ENCODE measurements around the gene CACNG1.

CACNG1 gene

DNA sequence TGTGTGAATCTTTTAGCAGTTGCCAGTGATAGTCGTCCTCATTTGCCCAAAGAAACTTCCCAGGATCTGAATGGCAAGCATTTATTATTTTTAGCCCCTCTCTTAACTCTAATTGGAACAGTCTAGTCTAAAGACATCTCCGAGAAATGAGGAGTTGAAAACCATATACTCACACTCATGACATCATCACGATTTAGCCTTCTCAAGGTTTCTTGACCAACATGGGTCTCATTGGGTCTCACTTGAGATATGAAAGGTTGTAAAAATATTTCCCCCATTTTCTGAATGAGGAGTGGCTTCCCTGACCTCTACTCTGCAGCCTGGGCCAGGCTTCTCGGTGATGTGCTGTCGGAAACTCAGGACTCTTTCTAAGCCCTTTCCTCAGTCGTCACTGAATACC, 37.1 kb upstream of the CACNG1 start:
- TF ChIP-seq, protein P1, sequence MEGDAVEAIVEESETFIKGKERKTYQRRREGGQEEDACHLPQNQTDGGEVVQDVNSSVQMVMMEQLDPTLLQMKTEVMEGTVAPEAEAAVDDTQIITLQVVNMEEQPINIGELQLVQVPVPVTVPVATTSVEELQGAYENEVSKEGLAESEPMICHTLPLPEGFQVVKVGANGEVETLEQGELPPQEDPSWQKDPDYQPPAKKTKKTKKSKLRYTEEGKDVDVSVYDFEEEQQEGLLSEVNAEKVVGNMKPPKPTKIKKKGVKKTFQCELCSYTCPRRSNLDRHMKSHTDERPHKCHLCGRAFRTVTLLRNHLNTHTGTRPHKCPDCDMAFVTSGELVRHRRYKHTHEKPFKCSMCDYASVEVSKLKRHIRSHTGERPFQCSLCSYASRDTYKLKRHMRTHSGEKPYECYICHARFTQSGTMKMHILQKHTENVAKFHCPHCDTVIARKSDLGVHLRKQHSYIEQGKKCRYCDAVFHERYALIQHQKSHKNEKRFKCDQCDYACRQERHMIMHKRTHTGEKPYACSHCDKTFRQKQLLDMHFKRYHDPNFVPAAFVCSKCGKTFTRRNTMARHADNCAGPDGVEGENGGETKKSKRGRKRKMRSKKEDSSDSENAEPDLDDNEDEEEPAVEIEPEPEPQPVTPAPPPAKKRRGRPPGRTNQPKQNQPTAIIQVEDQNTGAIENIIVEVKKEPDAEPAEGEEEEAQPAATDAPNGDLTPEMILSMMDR (conservative IDR thresholded peaks at IDR 0.05; ENCODE audit: low read depth): no peak
- CTCF ChIA-PET: interaction anchor here (0.9 kb wide), 1 partner anchor 62 kb away, joined by 3 read pairs; no protein-coding TSS in a partner anchor
- H3K27ac ChIP-seq: no peak overlapping the region
- DNase-seq (ENCODE audit: low spot score): no peak
- POLR2A ChIA-PET (ENCODE audit: low non-redundant PET): no interaction called here

DNA sequence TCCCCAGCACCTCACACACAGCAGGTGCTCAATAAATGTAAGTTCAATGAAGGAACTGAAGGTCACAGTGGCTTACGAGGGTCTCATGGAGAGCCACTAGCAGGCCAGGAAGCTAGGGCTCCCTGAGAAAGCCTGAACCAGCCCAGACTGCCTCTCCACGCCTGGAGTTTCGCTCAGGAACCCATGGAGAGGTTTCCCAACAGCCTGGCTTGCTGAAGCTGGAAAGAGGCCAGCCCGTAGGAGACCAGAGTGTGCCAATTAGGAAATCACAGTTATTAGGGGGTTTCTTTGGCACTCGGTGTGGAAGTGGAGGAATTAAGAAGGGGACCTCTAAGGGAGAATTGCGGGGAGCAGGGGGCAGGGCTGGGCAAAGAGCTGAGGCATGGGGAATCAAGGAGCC, 36.3 kb upstream of the CACNG1 start:
- DNase-seq (ENCODE audit: low spot score): no peak
- no peak overlapping the region for H3K27ac ChIP-seq
- TF ChIP-seq, protein P1 (conservative IDR thresholded peaks at IDR 0.05; ENCODE audit: low read depth): no peak
- ChIA-PET POLR2A (ENCODE audit: low non-redundant PET) (interaction anchor here (0.5 kb wide), 1 partner anchor 16 kb away, joined by 5 read pairs; no protein-coding TSS in a partner anchor), CTCF (no interaction called here)

DNA sequence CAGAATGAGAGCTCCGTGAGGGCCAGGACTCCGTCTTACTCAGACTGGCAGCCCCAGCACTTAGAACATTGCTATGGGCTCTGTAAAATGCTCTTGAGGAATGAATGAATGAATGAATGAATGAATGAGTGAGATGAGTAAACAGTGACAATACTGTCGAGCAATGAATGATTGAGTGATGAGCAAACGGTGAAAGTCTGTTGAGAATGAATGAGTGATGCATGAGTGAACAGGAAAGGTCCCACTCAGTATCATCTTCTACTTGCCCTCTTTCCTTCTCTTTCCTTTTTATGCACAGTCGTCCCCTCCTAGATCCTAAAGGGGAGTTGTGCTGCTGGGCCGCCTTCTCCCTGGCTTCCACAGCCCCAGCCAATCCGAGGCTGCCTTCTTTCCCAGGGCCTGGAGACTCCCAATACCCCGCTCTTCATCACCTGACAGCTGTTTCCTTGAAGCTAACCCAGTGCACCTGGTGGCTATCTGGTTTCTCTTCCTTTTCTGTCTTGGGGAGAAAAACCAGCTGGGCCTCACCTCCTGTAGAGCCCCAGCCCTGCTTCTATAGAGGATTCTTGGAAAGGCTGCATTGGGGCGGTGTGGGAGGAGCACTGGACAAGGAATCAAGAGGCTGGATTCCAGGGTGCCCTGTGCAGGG, 32.7 kb upstream of the CACNG1 start:
- H3K27ac ChIP-seq: no peak overlapping the region
- CTCF ChIA-PET: interaction anchor here (0.6 kb wide), 1 partner anchor 562 kb away, joined by 3 read pairs; no protein-coding TSS in a partner anchor
- POLR2A ChIA-PET (ENCODE audit: low non-redundant PET): no interaction called here
- TF ChIP-seq, protein P1 (conservative IDR thresholded peaks at IDR 0.05; ENCODE audit: low read depth): no peak
- DNase-seq (ENCODE audit: low spot score): no peak

DNA sequence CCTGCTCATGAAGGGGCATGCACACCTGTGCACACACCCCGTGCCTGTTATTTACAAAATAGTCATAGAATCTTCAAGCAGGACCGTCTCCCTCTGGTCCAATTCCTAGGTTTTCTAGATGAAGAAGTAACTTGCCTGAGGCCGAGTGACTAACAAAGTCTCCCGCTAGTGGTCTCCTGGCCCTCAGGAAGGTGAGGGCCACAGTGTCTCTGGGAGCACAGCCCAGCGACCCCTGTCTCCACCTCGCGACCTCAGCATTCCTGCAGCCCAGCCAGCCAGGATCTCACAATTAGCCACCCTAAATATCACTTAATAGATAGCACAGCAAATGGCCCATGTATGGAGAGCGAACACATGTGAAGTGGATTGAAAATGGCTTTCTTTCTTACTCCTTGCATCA, 30.5 kb upstream of the CACNG1 start:
- ChIA-PET POLR2A (ENCODE audit: low non-redundant PET) (no interaction called here), CTCF (no interaction called here)
- no peak for DNase-seq (ENCODE audit: low spot score)
- TF ChIP-seq, protein P1 (conservative IDR thresholded peaks at IDR 0.05; ENCODE audit: low read depth): no peak
- no peak overlapping the region for H3K27ac ChIP-seq

DNA sequence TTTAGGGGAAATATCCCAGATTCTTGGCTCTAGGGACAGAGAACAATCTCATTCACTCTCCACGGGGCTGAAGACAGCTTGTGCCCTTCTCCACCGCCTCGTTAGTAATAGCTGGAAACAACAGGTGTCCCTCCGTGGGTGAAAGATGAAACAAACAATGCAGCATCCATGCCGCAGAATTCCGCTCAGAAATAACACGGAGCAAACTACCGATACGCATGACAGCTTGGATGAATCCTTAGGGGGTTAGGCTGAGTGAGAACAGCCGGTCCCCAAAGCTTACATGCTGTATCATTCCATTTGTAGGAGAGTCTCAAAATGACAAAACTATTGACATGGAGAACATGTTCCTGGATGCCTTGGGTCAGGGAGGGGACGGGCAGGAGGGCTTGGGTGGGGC, 29.4 kb upstream of the CACNG1 start:
- ChIA-PET CTCF (no interaction called here), POLR2A (ENCODE audit: low non-redundant PET) (no interaction called here)
- TF ChIP-seq, protein P1 (conservative IDR thresholded peaks at IDR 0.05; ENCODE audit: low read depth): no peak
- DNase-seq (ENCODE audit: low spot score): no peak
- H3K27ac ChIP-seq: no peak overlapping the region

DNA sequence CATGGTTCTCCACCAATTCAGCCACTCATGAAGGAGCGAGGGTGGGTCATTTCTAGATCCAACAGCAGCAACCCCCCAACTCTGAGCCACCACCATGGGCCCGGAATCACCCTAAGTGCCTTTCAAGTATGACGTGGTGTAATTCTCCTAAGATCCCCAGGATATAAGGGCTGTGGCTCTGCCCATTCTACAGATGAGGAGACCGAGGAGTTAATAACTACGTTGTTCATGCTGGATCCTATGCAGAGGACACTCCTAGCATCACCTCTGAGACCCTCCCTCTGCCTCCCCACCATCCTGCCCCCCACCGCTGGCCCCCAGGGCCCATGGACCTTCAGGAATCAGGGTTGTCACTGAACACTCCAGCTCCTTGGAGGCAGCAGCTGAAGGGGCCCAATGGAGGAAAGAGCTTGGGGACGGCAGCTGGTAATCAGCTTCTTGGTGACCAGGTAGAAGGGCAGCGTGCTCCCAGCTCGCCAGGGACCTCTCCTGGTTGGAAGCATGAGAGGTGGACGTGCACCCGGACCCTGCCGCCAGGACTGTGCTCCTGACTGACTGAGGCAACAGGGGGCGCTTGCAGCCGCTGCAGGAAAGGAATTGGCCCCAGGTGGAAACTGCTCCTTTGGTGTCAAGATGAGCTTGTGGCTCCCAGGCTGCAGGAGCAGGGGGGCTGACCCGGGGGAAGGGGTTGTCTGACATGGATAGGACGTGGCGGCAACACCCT, 28.2 kb upstream of the CACNG1 start:
- TF ChIP-seq, protein P1 (conservative IDR thresholded peaks at IDR 0.05; ENCODE audit: low read depth): no peak
- CTCF ChIA-PET: interaction anchor here (0.6 kb wide), 1 partner anchor 141 kb away, joined by 3 read pairs; no protein-coding TSS in a partner anchor
- no peak for DNase-seq (ENCODE audit: low spot score)
- POLR2A ChIA-PET (ENCODE audit: low non-redundant PET): no interaction called here
- no peak overlapping the region for H3K27ac ChIP-seq

Measured in RWPE1 (cell line).